Astrocyte of the spinal cord (primary cell): Measurements from ENCODE around the gene PRL.

Experiments used
- DNase-seq: peaks from one replicate; pipeline ENCODE4 v3.0.0; 2011; ENCODE audit warnings: low read depth, low spot score
- H3K4me3 ChIP-seq: 2 replicates; pipeline ENCODE4 v1.5.1; 2011; ENCODE audit warnings: low read depth, mild to moderate bottlenecking, low read length, moderate library complexity
- CTCF ChIP-seq: IDR thresholded peaks from 2 replicates; pipeline ENCODE4 v1.5.1; 2012; ENCODE audit warnings: low read depth, mild to moderate bottlenecking, low read length, inconsistent platforms
- in situ Hi-C: cut with HindIII; loops from 2 replicates; pipeline ENCODE4 v1.10.0; 2017; ENCODE audit warnings: low sequenced_read_pairs

Gene PRL

GRCh38 chr6:22296936-22297335, at the start of gene PRL:
TSS of gene PRL (minus strand) at chr6:22297036. CDS start at chr6:22296982, 54 bp downstream.
- in situ Hi-C loops, result no loop called here
- H3K4me3 ChIP-seq, result no peak within 1 kb of the TSS
- no peak for TF ChIP-seq CTCF
- no peak for DNase-seq

DNA sequence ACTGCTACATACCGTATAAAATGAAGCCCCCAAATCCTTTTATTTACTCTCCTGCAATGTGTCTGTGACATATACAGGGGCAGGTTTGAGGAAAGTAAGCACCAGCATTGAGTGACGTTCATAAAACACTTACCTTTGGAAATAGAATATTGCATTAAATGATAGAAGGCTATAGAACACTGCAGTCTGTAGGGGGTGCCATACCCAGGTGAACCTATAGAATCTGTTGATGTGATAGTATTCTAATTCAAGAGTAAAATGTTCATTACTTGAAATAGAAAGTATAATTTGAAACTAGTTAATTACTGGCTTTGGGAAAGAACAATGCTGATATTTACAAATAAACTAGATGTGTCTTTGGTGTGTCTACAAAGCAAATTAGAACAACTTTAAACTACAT, 47.0 kb upstream of the PRL start:
- in situ Hi-C loops, result no loop called here
- no peak for DNase-seq

DNA sequence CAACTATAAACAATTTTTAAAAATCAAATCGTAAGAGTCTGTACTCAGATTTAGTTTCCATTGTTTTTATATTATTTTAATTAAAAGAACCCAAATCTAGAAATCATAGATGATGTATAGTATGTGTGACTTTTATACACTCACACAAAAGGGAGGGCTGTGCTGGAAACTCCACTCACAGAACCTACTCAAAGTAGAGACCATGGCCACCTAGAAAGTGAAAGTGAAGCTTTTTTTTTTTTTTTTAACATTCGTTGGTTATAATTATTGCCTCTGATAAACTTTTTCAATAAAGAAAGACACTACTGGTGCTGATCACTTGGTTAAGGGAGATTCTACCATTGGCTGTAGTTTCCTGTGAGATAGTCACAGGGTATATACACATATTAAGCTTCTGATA, 37.9 kb upstream of the PRL start:
- DNase-seq, result no peak
- no peak overlapping the region for H3K4me3 ChIP-seq
- no peak for TF ChIP-seq CTCF
- in situ Hi-C loops, result no loop called here

More for the DNA sequence above, 47.0 kb upstream of the PRL start:
- TF ChIP-seq CTCF, result peak; percentile 5
- no peak overlapping the region for H3K4me3 ChIP-seq

- TF ChIP-seq CTCF, result no peak
- no peak for DNase-seq
- in situ Hi-C loops, result no loop called here
- H3K4me3 ChIP-seq, result no peak overlapping the region
Observed at GRCh38 chr6:22333802-22334201, 37.0 kb upstream of the PRL start.

GRCh38 chr6:22332711-22333110, 35.9 kb upstream of the PRL start:
- no peak for TF ChIP-seq CTCF
- no peak overlapping the region for H3K4me3 ChIP-seq
- no peak for DNase-seq
- in situ Hi-C loops, result no loop called here

DNA sequence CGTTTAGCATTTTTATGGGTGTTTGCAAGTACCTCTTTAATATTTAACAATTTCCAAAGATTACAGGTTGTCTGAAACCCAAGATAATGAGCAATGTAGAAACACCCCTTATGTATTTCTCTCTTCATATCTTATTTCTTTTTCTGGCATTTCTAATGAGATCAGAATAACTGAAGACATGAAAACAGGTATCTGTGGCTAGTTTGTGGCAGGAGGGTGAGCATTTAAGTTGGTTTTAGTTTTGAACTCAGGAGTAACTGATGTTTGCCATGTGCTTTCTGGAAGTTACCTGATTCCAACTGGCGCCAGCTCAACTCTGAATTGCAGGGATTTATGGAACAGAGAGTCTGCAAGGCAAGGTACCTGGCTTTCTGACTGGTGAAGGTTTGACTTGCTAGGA, 35.4 kb upstream of the PRL start:
- no peak for DNase-seq
- no peak for TF ChIP-seq CTCF
- H3K4me3 ChIP-seq, result no peak overlapping the region
- in situ Hi-C loops, result no loop called here

DNA sequence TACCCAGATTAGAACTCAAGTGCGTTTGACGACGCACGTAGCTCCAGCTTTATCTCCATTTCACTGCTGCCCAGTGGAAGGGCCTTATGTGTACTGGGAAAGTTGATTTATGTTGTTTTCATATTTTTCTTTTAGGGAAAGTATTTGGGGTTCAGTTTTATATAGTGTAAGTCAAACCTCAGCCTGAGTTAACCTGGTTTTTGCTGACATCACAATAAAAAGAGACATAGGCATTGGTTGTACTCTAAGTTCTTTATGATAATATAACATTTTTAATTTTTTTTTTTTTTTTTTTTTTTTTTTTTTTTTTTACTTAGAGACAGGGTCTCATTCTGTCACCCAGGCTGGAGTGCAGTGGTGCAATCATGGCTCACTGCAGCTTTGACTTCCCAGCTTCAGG, 34.1 kb upstream of the PRL start:
- H3K4me3 ChIP-seq, result no peak overlapping the region
- no peak for DNase-seq
- in situ Hi-C loops, result no loop called here
- no peak for TF ChIP-seq CTCF
